ENCODE measurements around the gene GPX2. TPM values are rescaled to one million over a fixed set of nuclear protein-coding genes. Genes with fewer than 3 reads are reported as not detected.

GPX2 gene
- total and polyA plus RNA-seq, 2 experiments from 2014 or later, result not detected

GRCh38 chr14:64944041-64944440 is 1.5 kb upstream of the GPX2 start:
- 54 to 64% methylated on average over 2 of the region's 2 CpGs for WGBS, 2 experiments (ENCODE audit: low coverage in 1 of 2, low lambda C conversion rate in 2 of 2, missing lambda C conversion rate in 2 of 2)
- in situ Hi-C loops (cut with MboI), result no loop called here

GRCh38 chr14:64943556-64943955 is 1.0 kb upstream of the GPX2 start:
- 91 to 96% methylated on average over 6 of the region's 6 CpGs for WGBS, 2 experiments (ENCODE audit: low coverage in 1 of 2, low lambda C conversion rate in 2 of 2, missing lambda C conversion rate in 2 of 2)
- Histone ChIP-seq H3K36me3 (ENCODE audit: low read depth) (no peaks in the 10 kb centered on the region), H3K4me3 (no peak overlapping the region), H3K27ac (no peak overlapping the region), H3K4me1 (ENCODE audit: insufficient read depth) (no peaks in the 10 kb centered on the region), H3K9ac (no peak overlapping the region), H3K9me2 (ENCODE audit: insufficient read depth) (no peaks in the 10 kb centered on the region), H3F3A (ENCODE audit: insufficient read depth) (no peaks in the 10 kb centered on the region), H2AFZ (no peak overlapping the region), H4K20me1 (ENCODE audit: insufficient read depth) (no peaks in the 10 kb centered on the region), H3K79me2 (ENCODE audit: insufficient read depth) (no peaks in the 10 kb centered on the region), H3K27me3 (replicated peaks; ENCODE audit: insufficient read depth) (no peaks in the 10 kb centered on the region), H3K9me3 (ENCODE audit: low read depth) (no peaks in the 10 kb centered on the region), H3K4me2 (ENCODE audit: unreplicated experiment) (no peak overlapping the region)
- in situ Hi-C loops (cut with MboI), result no loop called here
- TF ChIP-seq EZH2 (IDR thresholded peaks at IDR 0.05; ENCODE audit: insufficient read depth, poor library complexity, severe bottlenecking) (no peak), EZH2phosphoT487 (IDR thresholded peaks at IDR 0.05; ENCODE audit: insufficient read depth, low read depth) (no peak)
- DNase-seq, result no peak

More at GRCh38 chr14:64944041-64944440, 1.5 kb upstream of the GPX2 start:
- H2AFZ ChIP-seq, result no peak overlapping the region
- H4K20me1 ChIP-seq (ENCODE audit: insufficient read depth), result no peaks in the 10 kb centered on the region
- no peaks in the 10 kb centered on the region for H3K79me2 ChIP-seq (ENCODE audit: insufficient read depth)
- no peaks in the 10 kb centered on the region for H3K9me3 ChIP-seq (ENCODE audit: low read depth)
- H3K9ac ChIP-seq, result no peak overlapping the region
- DNase-seq, result no peak
- H3K4me3 ChIP-seq, result no peak overlapping the region
- H3F3A ChIP-seq (ENCODE audit: insufficient read depth), result no peaks in the 10 kb centered on the region
- H3K27me3 ChIP-seq (replicated peaks; ENCODE audit: insufficient read depth), result no peaks in the 10 kb centered on the region
- H3K36me3 ChIP-seq (ENCODE audit: low read depth), result no peaks in the 10 kb centered on the region
- TF ChIP-seq EZH2 (IDR thresholded peaks at IDR 0.05; ENCODE audit: insufficient read depth, poor library complexity, severe bottlenecking) (no peak), EZH2phosphoT487 (IDR thresholded peaks at IDR 0.05; ENCODE audit: insufficient read depth, low read depth) (no peak)
- no peaks in the 10 kb centered on the region for H3K4me1 ChIP-seq (ENCODE audit: insufficient read depth)
- H3K9me2 ChIP-seq (ENCODE audit: insufficient read depth), result no peaks in the 10 kb centered on the region
- no peak overlapping the region for H3K27ac ChIP-seq
- H3K4me2 ChIP-seq (ENCODE audit: unreplicated experiment), result no peak overlapping the region

GRCh38 chr14:64940336-64940910 is 2.1 kb downstream of the GPX2 start:
- DNase-seq, result no peak
- H4K20me1 ChIP-seq (ENCODE audit: insufficient read depth), result no peaks in the 10 kb centered on the region
- 0 out of 2 replicates have a peak, but pooled peaks cover 3% of the 10 kb centered on the region for H3F3A ChIP-seq (ENCODE audit: insufficient read depth)
- 96 to 98% methylated on average over 3 of the region's 3 CpGs for WGBS, 2 experiments (ENCODE audit: low coverage in 1 of 2, low lambda C conversion rate in 2 of 2, missing lambda C conversion rate in 2 of 2)
- H3K4me1 ChIP-seq (ENCODE audit: insufficient read depth), result no peaks in the 10 kb centered on the region
- no peak overlapping the region for H2AFZ ChIP-seq
- H3K36me3 ChIP-seq (ENCODE audit: low read depth), result no peaks in the 10 kb centered on the region
- H3K9me2 ChIP-seq (ENCODE audit: insufficient read depth), result no peaks in the 10 kb centered on the region
- H3K4me3 ChIP-seq, result no peak overlapping the region
- H3K27ac ChIP-seq, result no peak overlapping the region
- no peaks in the 10 kb centered on the region for H3K79me2 ChIP-seq (ENCODE audit: insufficient read depth)
- in situ Hi-C loops (cut with MboI), result no loop called here
- TF ChIP-seq EZH2 (IDR thresholded peaks at IDR 0.05; ENCODE audit: insufficient read depth, poor library complexity, severe bottlenecking) (no peak), EZH2phosphoT487 (IDR thresholded peaks at IDR 0.05; ENCODE audit: insufficient read depth, low read depth) (no peak)
- no peak overlapping the region for H3K4me2 ChIP-seq (ENCODE audit: unreplicated experiment)
- no peak overlapping the region for H3K9ac ChIP-seq
- H3K27me3 ChIP-seq (replicated peaks; ENCODE audit: insufficient read depth), result no peaks in the 10 kb centered on the region
- no peaks in the 10 kb centered on the region for H3K9me3 ChIP-seq (ENCODE audit: low read depth)

- H3F3A ChIP-seq (ENCODE audit: insufficient read depth), result 0 out of 2 replicates have a peak, but pooled peaks cover 3% of the 10 kb centered on the region
- H2AFZ ChIP-seq, result no peak overlapping the region
- H3K79me2 ChIP-seq (ENCODE audit: insufficient read depth), result no peaks in the 10 kb centered on the region
- H3K36me3 ChIP-seq (ENCODE audit: low read depth), result no peaks in the 10 kb centered on the region
- no peak overlapping the region for H3K4me3 ChIP-seq
- H3K4me2 ChIP-seq (ENCODE audit: unreplicated experiment), result no peak overlapping the region
- no peaks in the 10 kb centered on the region for H4K20me1 ChIP-seq (ENCODE audit: insufficient read depth)
- H3K27me3 ChIP-seq (replicated peaks; ENCODE audit: insufficient read depth), result no peaks in the 10 kb centered on the region
- DNase-seq, result no peak
- in situ Hi-C loops (cut with MboI), result no loop called here
- TF ChIP-seq EZH2phosphoT487 (IDR thresholded peaks at IDR 0.05; ENCODE audit: insufficient read depth, low read depth), result no peak
- H3K9me3 ChIP-seq (ENCODE audit: low read depth), result no peaks in the 10 kb centered on the region
- no peaks in the 10 kb centered on the region for H3K4me1 ChIP-seq (ENCODE audit: insufficient read depth)
- H3K27ac ChIP-seq, result no peak overlapping the region
- no peak overlapping the region for H3K9ac ChIP-seq
- H3K9me2 ChIP-seq (ENCODE audit: insufficient read depth), result no peaks in the 10 kb centered on the region
- WGBS, 2 experiments (ENCODE audit: low coverage in 1 of 2, low lambda C conversion rate in 2 of 2, missing lambda C conversion rate in 2 of 2), result 68 to 69% methylated on average over 3 of the region's 3 CpGs
Measured at GRCh38 chr14:64939817-64940190, 2.7 kb downstream of the GPX2 start.

Measured in GM23248 (cell line).